Mammary epithelial cell (primary cell): ENCODE data around the gene NUCB1.
"Not testable (repeated sequence)": the region's sequence is repeated elsewhere in the genome, so short reads cannot be mapped to it uniquely, and the experiment has no call there.

Experiments
- CTCF ChIP-seq, 2 donors: IDR thresholded peaks in 1 of 2; conservative IDR thresholded peaks in 1 of 2; 2 replicates each; pipeline ENCODE4 v1.5.1; 2011 to 2012; ENCODE audit warnings: inconsistent platforms in 2 of 2, low read length in 2 of 2, mild to moderate bottlenecking in 2 of 2, control low read depth in 1 of 2, low read depth in 1 of 2; ENCODE audit not compliant: insufficient read depth in 1 of 2; ENCODE audit errors: extremely low read depth in 1 of 2
- EZH2 ChIP-seq: IDR thresholded peaks from 2 replicates; pipeline ENCODE4 v1.6.1; 2012; ENCODE audit warnings: low read length, inconsistent platforms, borderline replicate concordance

GRCh38 chr19:48899386-48899749 lies 744 bp upstream of the NUCB1 start:
- not testable (repeated sequence) for TF ChIP-seq CTCF (conservative IDR thresholded peaks at IDR 0.05 in 1 of 2, IDR thresholded peaks at IDR 0.05 in 1 of 2; ENCODE audit: extremely low read depth in 1 of 2, insufficient read depth in 1 of 2, low read depth in 1 of 2, low read length in 2 of 2); EZH2
